Measurements from ENCODE around the gene ADAM17. TPM values are rescaled to one million over a fixed set of nuclear protein-coding genes. Genes with fewer than 3 reads are reported as not detected.

The ADAM17 gene
- total RNA-seq, result 52.7 and 66.2 TPM in 2 replicates

DNA sequence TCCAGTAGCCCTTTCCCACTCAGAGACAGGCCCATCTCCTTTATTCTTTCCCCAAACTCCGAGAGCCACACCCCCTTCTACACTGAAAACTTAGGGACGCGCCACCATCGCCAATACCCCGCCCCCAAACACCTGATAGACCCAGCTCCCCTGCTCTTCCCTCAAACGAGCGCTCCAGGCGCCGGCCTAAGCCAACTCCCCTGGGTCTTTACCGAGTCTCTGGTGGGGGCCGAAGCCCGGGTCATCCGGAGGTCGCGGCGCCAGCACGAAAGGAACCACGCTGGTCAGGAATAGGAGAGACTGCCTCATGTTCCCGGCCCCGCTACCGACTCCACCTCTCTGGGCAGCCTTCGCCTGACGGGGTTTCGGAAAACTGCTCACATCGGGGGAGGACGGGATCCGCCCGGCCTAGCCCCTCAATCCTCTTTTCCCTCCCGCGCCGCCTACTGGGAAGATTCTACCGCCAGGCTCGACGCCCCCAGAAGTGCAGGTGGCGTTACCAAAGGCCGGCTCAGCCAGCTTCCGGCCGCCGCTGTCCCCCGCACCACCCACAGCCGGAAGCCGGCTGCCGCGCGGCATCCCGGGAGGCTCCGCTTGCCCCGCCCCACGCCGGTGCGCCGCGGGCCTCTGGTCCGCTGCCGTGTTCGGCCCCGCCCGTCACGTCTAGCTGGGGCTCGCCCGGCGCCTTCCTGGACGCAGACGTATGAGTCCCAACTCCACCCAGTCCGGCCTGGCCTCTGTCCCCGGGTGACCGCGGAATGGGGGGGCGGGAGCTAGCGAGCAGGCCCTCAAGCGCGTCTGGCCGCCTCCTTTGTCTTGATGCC lies at the start of gene ADAM17:
TSS of gene ADAM17 (minus strand) at position 534 of the 824 bp plus-strand sequence. CDS start at position 309, 225 bp downstream.

DNA sequence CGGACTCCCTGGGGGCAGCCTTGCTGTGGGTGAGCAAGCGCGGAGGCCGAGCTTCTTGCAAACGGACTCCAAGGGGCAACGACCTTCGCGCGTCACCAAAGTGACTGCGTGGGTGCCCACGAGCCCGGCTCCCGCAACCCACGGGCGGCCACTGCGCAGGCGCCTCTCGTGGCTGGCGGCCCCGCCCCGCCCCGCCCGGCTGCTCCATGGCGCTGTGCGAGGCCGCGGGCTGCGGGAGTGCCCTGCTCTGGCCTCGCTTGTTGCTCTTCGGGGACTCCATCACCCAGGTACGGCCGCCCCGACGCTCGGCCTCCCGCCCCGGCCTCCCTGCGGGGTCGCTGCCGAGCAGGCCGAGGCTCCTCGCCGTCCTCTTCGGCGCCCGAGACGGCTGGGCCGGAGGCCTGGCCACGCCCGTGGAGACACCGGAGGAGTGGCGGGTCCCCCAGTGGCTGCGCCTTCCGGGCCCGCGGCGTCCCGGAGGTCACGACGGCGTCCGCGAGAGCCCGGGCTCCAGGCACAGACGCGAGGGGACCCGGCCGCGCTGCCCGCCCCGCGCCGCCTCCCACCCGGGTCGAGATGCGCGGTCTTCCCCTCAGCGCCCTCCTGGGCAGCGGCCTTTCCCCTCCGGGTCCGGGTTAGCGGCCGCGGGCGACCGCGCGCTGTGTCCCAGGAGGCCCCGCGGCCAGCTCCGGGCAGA lies 81.1 kb downstream of the ADAM17 start, which contains the start of gene IAH1:
TSS of gene IAH1 (plus strand) at position 191 of the 697 bp plus-strand sequence. CDS start at position 207, 16 bp downstream.

Other genes starting within 250 kb of the ADAM17 start
- 55.9 and 62.1 TPM in 2 replicates for gene ITGB1BP1, start 132.3 kb downstream of the ADAM17 start, total RNA-seq
- gene CPSF3, start 132.2 kb downstream of the ADAM17 start, total RNA-seq, result 52.8 and 83.0 TPM in 2 replicates
- 68.1 and 84.9 TPM in 2 replicates for gene IAH1, start 81.3 kb downstream of the ADAM17 start, total RNA-seq
- gene YWHAQ, start 75.2 kb upstream of the ADAM17 start, total RNA-seq, result 382 and 579 TPM in 2 replicates